Right atrium auricular region (tissue), 2 donors: ENCODE measurements around the gene DEPDC5. TPM values are rescaled to one million over a fixed set of nuclear protein-coding genes. Genes with fewer than 3 reads are reported as not detected.

ENCODE experiments used
- DNase-seq: peaks from one replicate; pipeline ENCODE4 v3.0.0-alpha.2; 2019; ENCODE audit warnings: low spot score
- H3K27ac ChIP-seq, 2 donors: fragments of 200-600 bp; sonication (generic); 1 replicate in 1 of 2; 2 replicates in 1 of 2; pipeline ENCODE4 v1.5.1; 2016 to 2019
- H3K27me3 ChIP-seq, 2 donors: fragments of 200-600 bp; sonication (generic); one replicate each; pipeline versions ENCODE4 v1.5.1 to v1.6.0; 2017 to 2019
- H3K36me3 ChIP-seq: fragments of 200-600 bp; sonication (generic); one replicate; pipeline ENCODE4 v1.5.1; 2016
- H3K4me1 ChIP-seq, 2 donors: fragments of 200-600 bp; sonication (generic); one replicate each; pipeline versions ENCODE4 v1.5.1 to v1.6.0; 2017 to 2019
- H3K4me3 ChIP-seq, 2 donors: fragments of 200-600 bp; sonication (generic); 1 replicate in 1 of 2; 2 replicates in 1 of 2; pipeline ENCODE4 v1.5.1; 2017 to 2019; ENCODE audit warnings: mild to moderate bottlenecking in 1 of 2, moderate library complexity in 1 of 2
- H3K9me3 ChIP-seq, 2 donors: fragments of 200-600 bp; sonication (generic); one replicate each; pipeline ENCODE4 v1.5.1; 2019
- total RNA-seq, 2 donors: library from RNA; depleted of rRNA; stranded (reverse); fragments of >200 nt; gene quantifications; one replicate each; pipeline ENCODE4 v1.1.0, GENCODE V29; 2016
- TF ChIP-seq, protein P1 (sequence below), 2 donors: fragments of 200-600 bp; sonication (generic); IDR thresholded peaks; one replicate each; pipeline ENCODE4 v1.5.1; 2019; ENCODE audit warnings: antibody characterized with exemption in 2 of 2

Gene DEPDC5
- total RNA-seq, 2 donors from 2014 or later, result 7.0 to 8.6 TPM

DNA sequence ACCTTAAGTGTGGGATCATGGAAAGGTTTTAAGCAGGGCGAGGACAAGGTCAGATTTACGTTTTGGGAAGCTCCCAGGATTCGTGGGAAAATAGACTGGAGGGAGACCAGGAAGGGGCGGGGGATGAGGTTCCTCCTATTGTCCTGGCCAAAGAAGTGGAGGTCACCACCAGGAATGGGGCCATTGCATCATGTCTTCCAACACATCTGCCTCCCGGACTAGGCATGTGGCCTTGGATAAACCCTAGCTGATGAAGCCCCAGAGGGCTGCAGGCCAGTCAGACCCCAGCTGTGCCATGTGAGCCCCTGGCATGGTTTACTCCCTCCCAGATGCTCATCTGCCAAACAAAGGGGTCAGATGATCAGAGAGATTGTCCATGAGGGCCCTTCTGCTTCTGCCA lies 179.0 kb downstream of the DEPDC5 start:
- TF ChIP-seq, protein P1, sequence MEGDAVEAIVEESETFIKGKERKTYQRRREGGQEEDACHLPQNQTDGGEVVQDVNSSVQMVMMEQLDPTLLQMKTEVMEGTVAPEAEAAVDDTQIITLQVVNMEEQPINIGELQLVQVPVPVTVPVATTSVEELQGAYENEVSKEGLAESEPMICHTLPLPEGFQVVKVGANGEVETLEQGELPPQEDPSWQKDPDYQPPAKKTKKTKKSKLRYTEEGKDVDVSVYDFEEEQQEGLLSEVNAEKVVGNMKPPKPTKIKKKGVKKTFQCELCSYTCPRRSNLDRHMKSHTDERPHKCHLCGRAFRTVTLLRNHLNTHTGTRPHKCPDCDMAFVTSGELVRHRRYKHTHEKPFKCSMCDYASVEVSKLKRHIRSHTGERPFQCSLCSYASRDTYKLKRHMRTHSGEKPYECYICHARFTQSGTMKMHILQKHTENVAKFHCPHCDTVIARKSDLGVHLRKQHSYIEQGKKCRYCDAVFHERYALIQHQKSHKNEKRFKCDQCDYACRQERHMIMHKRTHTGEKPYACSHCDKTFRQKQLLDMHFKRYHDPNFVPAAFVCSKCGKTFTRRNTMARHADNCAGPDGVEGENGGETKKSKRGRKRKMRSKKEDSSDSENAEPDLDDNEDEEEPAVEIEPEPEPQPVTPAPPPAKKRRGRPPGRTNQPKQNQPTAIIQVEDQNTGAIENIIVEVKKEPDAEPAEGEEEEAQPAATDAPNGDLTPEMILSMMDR (IDR thresholded peaks at IDR 0.05), result no peak
- H3K4me1 ChIP-seq, result no peaks in the 10 kb centered on the region
- H3K4me3 ChIP-seq, result no peak overlapping the region
- no peak overlapping the region for H3K27ac ChIP-seq
- no peak for DNase-seq
- no peaks in the 10 kb centered on the region for H3K27me3 ChIP-seq
- no peaks in the 10 kb centered on the region for H3K36me3 ChIP-seq
- no peaks in the 10 kb centered on the region for H3K9me3 ChIP-seq

DNA sequence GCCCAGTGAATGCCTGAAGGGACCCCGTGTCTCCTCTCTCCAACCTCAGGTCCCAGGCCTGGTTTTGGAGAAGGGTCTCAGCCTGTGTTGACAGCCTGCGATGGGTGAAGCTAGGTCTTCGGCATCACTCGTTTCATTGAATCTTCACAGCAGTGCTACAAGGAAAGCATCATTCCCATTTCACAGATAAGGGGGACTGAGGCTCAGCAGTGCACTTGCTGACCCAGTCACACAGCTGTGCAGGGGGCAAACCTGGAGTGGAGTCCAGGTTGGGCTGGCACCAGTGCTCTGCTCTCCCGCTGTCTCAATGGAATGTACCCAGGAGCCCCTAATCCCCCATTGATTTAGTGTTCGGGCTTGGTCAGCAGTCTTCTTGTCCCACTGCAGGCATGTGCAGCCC lies 179.6 kb downstream of the DEPDC5 start:
- H3K36me3 ChIP-seq, result no peaks in the 10 kb centered on the region
- no peaks in the 10 kb centered on the region for H3K27me3 ChIP-seq
- no peak for DNase-seq
- H3K27ac ChIP-seq, result no peak overlapping the region
- no peak overlapping the region for H3K4me3 ChIP-seq
- H3K9me3 ChIP-seq, result no peaks in the 10 kb centered on the region
- TF ChIP-seq, protein P1 (IDR thresholded peaks at IDR 0.05), result no peak
- H3K4me1 ChIP-seq, result no peaks in the 10 kb centered on the region

DNA sequence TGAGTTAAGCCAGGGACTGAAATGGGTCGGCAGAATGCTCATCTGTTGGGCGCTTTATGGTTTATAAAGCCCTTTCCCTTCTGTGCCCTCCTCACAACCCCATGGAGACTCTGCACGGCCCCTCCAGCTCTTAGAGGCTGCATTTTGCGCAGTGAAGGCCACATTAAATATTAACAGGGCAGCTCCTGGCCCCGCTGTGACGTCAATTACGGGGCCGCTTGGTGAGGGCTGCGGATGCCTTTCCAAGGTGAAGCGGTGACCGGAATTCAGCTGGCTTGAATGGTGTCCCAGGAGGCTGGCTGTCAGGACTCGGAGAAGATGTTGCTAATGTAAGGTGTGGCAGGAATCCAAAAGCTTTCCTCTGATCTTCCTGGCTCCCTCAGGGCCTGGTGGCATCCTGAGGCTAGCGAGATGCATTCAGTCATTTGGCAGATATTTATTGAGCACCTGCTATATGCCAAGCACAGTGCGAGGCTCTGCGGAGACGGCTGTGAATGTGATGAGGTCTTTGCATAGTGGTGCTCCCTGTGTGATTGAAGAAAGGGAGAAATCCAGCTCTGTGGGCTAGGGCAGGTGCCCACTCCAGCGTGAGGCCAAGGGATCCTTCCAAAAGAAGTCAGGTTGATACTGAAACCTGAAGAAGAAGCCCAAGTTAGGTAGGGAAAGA lies 180.1 kb downstream of the DEPDC5 start:
- no peaks in the 10 kb centered on the region for H3K27me3 ChIP-seq
- no peaks in the 10 kb centered on the region for H3K4me1 ChIP-seq
- no peaks in the 10 kb centered on the region for H3K9me3 ChIP-seq
- no peak for DNase-seq
- no peak overlapping the region for H3K27ac ChIP-seq
- no peaks in the 10 kb centered on the region for H3K36me3 ChIP-seq
- no peak overlapping the region for H3K4me3 ChIP-seq
- TF ChIP-seq, protein P1 (IDR thresholded peaks at IDR 0.05), result no peak

DNA sequence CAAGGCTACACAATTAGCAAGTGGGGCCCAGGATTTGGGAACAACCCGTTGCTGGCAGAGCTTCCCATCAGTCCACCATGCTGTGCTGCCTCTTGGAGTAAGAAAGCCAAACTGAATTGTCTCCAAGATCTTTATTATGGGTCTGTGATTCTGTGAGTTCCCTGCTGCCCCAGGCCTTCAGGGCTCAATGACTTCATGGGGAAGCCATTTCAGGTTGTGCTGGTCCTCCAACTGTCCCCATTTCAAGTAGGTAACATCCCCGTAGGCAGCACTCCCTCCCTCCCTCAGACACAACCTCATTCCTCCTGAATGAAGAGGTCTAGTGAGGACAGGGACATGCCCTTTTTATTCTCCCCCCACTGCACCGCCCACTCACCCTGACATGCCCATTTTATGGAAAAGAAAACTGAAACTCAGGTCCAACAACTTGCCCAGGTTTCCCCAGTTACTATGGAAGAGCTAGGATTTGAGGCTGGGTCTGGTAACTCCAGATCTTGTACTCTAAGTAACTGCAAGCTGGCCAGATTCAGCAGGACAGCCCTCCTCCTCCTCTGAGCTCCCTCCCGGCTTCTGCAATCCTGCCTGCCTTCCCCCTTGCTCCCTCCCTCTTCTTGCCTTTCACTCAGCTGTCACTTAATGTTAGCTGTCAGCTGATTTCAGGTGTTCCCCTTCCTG lies 182.3 kb downstream of the DEPDC5 start:
- Histone ChIP-seq H3K9me3 (no peaks in the 10 kb centered on the region), H3K4me1 (no peaks in the 10 kb centered on the region), H3K4me3 (no peak overlapping the region), H3K36me3 (no peaks in the 10 kb centered on the region), H3K27ac (no peak overlapping the region), H3K27me3 (no peaks in the 10 kb centered on the region)
- no peak for DNase-seq
- TF ChIP-seq, protein P1 (IDR thresholded peaks at IDR 0.05), result no peak

DNA sequence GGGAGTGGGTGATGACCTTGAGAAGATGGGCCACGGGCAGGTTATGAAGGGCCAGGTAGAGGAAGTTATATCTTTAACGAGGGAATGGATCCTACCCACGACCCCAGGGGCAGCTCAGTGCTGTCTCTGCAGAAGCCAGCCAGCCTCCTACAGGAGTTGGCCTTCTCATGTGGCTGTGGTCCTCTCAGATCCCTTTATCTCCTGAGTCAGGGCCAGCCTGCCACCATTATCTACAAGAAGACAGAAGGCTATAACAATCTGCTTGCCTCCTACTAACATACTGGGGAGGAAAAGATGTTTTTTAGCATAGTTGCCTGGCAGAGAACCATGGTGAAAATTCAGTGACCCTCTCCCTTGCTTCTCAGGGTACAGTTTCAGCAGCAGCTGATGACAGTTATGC lies 183.5 kb downstream of the DEPDC5 start:
- DNase-seq, result no peak
- no peaks in the 10 kb centered on the region for H3K27me3 ChIP-seq

More for the DNA sequence above, 183.5 kb downstream of the DEPDC5 start:
- H3K9me3 ChIP-seq, result no peaks in the 10 kb centered on the region
- H3K27ac ChIP-seq, result no peak overlapping the region
- TF ChIP-seq, protein P1 (IDR thresholded peaks at IDR 0.05), result no peak
- H3K4me3 ChIP-seq, result no peak overlapping the region
- no peaks in the 10 kb centered on the region for H3K36me3 ChIP-seq
- H3K4me1 ChIP-seq, result no peaks in the 10 kb centered on the region
